HPDE6-E6E7 (cell line): Measurements from ENCODE around the gene MOCOS.

Source experiments
- DNase-seq: peaks from one replicate; pipeline ENCODE4 v3.0.0; 2011; ENCODE audit warnings: missing footprints; ENCODE audit errors: extremely low spot score

MOCOS gene

DNA sequence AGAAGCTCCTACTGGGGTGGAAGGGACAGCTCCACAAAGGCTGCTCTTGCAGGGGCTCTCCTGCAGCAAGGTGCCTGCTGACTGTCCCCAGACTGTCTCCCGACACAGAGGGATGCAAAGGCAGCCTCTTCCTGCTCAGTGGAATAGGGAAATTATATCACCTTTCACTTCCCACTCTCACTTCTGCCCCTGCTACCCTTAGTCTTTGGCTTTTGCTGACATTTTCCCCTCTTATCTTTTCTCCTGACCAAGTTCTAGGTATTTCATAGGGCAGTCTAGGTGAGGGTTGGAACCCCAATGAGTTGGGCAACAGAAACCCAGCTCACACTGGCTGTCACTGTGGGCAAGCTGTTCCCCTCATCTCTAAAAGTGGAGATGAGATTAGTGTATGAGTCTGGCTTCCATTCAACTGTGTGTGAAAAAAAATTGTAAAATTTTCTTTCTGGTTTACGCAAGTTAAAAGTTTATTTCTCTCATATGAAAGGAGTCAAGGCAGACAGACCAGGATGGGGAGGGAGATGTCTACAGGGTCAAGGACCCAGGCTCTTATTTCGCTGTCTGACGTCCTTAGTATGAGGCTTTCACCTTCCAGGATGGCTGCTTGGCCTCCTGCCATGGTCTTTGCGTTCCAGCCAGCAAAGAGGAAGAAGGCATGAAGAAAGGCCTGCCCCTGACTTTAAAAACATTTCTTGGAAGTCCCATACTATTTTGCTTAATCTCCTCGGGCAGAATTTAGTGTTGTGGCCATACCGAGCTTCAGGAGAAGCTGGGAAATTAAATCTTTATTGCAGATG lies 7.5 kb upstream of the MOCOS start:
- no peak for DNase-seq

DNA sequence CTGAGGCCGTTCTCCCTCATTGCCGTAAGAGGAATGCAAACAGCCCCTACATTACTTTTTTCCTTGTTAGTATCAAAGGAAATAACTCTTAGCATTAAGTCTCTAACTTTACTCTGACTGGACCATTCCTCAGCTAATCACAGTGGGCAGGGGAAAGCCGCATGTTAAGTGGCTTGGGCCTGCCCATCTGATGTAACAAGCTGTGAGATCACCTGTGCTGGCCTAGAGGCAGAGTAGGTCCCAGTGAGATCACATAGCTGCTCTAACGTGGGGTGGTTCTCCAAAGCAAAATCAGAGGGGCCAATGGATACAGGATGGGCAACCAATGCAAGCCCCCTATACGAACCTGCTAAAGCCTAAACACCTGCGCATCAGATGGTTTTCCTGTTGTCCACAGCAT lies 5.9 kb upstream of the MOCOS start:
- DNase-seq: no peak

DNA sequence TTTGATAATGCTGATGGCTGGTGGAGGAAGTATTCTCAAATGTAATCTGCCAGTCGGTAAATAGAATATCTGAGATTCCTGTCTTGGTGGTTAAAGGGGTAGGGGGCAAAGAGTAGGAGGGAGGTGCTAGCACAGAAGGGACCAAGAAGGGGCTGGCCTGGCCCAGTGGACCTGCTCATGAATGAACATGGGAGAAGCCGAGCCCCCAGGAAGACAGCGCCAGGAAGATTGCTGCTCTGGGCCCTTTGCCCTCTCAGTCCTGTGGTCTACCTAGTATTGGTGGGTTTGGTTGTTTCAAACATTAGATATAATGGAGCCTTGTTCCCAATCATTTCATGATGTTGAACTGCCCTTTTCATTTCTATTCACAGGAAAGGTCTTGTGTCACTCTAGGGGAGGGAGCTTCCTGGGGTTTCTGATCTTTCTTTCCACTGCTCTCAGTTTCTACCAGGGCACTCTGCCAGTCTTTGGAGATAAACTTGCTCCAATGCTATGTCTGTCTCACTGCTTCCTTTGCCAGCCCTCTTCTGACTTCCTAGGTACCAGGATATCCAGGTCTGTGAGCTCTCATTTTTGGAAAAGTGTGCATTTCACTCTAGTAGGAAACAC lies 5.3 kb upstream of the MOCOS start:
- no peak for DNase-seq

DNA sequence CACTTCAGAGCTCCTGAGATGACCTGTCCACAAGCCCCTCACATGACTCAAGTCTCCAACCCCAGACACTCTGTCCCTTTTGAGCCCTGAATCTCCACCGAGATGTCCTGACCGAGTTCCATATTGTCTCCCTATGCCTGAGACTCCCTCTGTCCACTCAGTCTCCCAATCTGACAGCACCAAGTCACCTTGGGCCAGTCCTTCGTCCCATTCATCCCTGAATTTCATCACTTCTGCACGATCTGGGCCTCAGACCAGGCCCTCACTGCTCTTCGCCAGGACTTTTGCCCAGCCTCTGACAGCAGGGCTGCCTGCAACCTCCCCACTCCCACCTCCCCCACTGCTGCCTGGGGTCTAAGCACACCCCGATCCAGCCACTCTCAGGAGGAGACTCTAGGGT lies 4.3 kb upstream of the MOCOS start:
- no peak for DNase-seq

DNA sequence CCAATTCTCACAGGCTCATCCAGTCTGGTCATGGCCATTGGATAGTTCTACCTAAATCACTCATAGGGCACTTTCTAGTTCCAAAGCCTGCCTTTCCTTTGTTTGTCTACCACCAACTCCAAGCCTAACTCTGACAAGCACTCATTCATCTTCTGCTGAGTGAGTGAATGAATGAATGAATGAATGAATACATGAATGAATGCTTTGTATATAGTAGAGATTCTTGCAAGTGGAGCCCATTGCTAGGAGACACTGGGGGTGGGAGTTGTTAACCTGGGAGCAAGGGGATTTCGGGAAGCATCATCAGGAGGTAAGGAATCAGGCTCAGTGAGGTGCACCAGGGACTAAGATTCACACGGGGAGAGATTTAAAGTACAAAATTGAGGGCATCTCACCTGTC lies 3.3 kb upstream of the MOCOS start:
- DNase-seq: no peak

DNA sequence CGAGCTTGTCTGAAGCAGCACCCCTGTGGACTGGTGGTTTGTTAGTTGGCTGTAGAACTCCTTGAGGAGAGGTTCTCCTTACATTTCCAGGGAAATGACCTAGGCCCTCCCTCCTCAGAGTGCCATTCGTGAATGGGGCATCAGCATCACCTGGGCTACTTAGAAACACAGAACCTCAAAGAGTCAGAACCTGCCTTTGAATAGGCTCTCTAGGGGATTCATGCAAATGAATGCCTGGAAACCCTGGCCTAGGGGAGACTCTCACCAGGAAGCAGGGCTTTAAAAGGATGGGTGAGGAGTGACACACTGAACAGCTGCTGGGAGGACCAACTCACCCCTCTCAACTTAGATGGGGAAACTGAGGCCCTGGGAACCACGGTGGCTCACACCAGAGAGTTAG lies 2.1 kb upstream of the MOCOS start:
- no peak for DNase-seq

DNA sequence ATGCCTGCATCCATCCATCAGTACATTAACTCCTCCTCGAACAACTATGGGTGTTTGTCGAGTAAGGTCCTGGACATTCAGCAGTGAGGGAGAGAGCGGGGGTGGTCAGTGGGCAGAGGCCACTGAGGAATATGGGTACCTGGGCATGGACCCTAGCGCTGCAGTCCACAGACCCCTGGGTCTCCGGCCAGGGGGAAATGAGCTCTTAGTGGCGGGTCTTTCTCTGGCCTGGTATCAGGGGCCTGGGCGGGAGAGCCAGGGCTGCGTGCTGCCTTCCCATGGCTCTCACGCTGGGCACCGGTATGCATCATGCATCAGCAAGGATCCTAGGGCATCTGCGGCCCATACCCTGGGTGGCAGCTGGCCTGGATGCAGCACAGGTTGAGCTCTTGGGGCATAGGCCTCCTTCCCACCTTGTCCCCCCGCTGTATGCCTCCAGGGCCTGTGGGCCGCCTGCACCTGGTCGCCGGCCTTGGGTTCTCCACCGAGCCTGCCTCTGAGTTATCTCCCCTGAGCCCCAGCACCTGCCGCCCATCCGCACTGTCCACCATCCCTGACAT lies 1.3 kb upstream of the MOCOS start:
- DNase-seq: no peak

DNA sequence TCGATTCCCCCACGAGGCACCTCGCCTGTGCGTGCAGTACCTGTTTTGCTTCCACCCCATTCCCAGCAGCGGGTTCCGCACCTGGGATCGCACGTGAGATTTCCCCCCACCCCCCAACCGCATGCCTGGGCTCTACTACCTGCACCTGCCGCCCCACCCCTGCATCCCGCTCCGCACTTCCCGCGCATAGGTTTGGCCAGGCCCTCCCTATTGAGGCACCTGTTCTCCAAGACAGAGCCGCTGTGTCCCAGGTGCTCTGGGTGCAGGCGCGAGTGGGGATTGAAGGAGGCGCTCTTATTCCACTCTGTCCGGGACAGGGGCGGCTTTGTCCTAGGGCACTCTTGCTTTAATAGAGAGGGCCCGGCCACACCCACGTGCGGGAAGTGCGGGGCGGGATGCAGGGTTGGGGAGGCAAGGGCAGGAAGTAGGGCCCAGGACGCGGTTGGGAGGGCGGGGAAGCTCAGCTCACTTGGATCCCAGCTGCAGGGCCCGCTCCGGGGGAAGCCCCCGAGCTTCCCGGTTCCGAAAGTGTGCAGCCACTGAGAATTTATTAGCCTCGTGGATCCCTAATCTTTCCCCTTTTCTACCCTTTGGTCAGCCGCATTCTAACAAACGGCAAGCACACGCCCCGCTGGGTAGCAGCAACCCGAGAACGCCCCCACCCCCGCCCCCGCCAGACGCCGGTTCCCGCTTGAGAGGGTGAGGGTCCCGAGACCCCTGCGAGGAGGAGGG lies 670 bp upstream of the MOCOS start:
- no peak for DNase-seq

DNA sequence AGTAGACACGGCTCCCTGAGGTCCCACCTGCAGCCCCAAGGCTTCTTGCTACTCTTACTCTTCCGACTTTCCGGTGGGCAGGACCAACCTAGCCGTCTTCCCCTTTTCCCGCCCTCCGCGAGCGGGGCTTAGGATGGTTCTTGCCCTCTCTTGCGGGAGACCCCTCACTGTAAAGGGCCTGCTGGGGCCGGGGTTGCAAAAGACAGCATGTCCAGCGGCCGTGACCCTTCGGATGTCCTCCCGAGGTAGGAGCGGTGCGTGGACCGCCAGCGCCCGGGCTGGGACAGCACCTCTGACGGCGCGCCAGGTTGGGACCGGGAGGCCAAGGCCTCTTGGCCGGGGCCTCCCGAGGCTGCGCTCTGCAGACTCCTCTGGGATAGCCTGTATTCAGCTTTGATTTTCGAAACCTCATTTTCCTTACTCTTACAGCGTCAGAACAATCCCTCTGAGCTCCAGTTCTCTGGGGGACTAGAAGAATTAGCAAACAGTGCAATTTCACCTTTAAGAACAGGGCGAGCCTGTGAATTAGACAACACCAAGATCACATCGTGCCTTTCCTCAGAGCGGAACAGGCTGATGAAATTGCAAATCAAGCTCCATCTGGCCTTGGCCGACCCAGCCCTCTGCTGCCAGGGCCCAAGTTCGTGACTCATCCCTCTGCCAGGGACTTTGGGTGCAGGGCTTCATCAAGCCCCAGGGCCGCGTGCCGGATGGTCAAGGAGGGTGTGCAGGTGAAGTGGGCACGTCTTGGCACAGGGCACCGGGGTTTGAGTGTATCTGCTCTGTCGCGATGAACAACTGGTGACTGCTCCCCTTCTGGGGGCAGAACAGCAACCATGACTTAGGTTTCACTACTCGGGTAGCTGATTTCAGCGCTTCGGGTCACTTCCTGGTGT lies 777 bp downstream of the MOCOS start:
- DNase-seq: peak; percentile 67

DNA sequence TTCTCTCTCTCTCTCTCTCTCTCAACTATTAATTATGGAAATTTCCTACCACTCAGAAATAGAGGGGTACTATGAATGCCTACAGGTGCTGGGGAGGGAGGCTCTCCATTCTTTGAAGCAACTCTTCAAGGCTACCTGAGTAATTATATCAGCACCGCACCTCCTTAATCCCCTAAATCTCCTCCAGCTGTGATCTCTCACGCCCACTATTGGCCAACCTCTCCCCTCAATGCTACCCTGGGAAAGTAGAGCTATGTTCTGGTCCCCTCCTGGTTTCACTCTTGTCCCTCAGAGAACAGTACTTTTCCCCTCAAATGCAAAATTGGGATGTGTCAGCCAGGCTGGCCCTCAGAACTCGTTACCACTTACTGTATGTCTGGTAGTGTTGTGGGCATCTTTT lies 1.6 kb downstream of the MOCOS start:
- no peak for DNase-seq

DNA sequence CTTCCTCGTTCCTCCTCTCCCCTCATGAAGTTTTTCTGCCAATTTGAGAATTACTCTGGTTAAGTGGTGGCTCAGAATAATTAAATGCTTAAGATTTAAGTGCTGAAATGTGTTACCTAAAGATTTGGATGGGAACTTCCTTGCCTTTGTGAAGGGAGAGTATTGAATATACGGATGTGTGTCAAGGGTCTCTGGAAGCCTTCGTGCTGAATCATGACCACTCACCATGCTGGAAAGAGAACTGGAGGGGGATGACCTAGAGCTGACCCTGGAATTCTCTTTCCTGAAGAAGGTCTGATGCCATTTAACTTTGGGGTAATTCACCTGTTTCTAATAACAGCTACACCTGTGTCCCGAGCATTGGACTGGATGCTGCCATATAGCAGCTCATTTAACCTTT lies 2.2 kb downstream of the MOCOS start:
- DNase-seq: no peak

DNA sequence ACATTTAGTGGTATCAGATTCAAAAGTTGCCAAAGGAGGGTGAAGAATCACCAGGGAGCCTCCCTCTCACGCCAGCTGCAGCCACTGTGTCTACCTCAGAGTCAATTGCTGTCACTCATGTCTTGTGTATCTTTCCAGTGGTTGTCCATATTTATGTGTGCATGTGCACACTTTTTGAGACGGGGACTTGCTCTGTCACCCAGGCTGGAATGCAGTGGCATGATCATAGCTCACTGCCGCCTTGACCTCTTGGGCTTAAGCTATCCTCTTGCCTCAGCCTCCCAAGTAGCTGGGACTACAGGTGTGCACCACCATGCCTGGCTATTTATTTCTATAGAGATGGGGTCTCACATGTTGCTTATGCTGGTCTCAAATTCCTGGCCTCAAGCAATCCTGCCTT lies 4.0 kb downstream of the MOCOS start:
- DNase-seq: no peak

DNA sequence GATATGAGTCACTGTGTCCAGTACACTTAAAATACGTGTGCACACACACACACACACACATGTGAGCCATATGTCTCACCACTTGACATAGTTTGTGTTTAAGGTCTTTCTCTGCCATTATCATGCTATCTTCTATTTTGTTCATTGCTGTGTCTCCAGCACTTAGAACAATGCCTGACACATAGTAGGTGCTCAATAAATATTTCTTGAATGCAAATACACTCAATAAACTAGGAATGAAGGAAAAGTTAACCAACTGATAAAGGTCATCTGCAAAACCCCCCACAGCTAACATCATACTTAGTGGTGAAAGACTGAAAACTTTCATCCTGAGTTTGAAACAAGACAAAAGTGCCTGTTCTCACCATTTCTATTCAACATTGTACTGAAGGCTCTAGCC lies 4.4 kb downstream of the MOCOS start:
- DNase-seq: no peak

DNA sequence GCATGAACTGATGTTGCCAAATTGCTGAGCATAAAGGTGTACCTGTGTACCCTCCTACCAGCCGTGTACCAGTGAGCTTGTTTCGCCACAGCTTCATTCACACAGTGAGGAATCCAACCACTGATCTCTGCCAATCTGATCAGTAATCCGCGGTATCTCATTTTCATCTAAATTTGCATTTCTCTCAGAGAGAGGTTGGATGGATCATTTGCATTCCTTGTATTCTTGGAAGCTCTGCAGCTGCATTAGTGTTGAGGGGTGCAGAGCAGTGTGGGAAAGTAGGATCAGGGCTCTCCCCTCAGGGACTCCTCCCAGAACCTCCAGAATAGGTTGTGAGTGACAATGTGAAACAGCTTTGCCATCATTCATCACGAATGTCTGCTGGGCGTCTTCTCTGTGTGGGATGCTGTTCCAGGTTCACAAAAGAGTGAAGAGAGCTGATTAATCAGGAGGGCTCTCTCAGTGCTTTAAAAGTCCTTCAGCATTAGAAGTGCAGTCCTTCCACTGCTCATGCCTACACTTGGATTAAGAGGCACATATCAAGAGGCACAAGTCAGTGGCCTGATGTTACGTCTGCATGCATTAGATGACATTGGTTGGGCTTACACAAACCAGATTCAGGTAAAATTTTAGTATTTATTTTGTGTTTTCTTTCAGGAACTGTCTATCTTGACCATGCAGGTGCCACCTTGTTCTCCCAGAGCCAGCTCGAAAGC lies 7.5 kb downstream of the MOCOS start:
- no peak for DNase-seq

DNA sequence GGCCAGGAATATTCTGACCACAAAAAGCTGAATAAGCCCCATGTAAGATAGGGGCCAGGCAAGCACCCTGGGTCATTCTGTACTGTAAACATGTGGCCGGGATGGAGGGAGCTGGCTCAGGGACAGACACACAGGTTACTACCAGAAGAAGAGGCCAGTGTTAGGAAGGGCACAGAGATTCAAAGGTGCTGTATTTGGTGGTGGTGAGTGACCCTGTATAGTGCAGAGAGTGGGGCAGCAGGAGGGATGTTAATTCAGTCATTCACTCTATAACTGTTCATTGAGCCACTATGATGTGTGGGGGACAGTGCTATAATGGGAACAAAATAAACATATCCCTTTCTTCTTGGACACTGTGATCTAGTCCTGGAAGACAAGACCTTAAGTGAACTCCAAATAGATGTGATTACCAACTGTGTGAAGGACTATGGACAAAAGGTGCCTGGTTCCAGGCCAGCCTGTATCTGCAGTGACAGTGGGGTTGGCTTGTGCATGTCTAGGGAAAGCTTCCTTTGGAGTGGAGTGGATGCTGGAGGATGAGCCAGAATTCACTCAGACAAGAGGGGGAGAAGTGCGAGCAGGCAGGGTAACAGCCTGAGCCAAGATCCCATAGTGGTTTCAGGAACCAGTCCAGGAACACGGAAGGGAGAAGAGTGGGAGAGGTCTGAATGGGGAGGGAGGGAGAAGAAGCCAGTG lies 8.3 kb downstream of the MOCOS start:
- no peak for DNase-seq

DNA sequence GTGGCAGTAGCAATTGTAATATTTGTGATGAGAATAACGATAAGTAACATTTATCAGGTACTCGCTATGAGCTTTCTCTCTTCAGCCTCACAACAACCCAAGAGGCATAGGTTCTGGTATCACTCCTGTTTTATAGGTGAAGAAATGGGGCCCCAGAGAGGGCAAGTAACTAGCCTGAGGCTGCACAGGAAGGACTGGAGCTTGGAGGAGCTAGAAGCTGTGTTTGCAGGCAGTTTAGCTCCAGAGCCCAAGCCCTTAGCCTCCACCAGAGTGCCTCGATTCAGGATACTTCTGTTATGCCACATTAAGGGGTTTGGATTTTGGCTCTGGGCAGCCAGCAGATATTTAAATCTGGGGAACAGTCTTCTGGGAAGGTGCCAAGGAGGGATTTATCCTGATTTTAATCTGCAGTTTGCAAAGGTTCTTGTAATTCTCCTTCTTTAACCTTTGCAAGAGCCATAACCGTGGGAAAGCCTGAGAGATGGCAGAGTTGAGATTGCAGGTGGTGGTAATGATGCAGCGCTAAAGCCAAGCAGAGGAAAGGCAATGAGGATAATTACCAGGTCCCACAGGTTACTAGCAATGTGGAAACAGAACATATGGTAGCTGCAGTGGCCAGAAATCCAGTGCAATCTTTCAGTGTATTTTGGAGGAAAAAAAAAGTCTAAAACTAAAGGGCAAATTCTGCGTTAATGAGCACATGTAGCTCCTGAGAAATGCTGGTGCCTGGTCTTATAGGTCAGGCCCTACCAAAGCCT lies 9.1 kb downstream of the MOCOS start:
- DNase-seq: no peak

DNA sequence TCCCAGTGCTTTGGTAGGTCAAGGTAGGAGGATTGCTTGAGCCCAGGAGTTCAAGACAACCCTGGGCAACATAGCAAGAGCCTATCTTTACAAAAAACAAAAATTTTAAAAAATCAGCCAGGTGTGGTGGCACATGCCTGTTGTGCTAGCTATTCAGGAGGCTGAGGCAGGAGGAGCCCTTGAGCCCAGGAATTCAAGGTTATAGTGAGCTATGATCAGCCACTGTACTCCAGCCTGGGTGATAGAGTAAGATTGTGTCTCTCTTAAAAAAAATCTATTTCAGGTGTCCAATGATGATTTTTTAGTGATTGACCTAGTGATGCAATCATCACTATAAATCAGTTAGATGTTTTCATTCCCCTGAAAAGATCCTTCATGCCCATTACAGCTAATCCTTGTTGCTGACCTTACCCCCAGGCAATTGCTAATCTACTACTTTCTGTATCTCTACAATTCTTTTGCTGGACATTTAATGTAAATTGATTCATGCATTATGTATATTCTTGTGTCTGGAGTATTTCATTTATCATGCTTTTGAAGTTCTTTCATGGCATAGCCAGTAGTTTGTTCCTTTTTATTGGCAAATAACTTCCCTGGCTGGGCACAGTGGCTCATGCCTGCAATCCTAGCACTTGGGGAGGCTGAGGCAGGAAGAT lies 10.3 kb downstream of the MOCOS start:
- DNase-seq: no peak

DNA sequence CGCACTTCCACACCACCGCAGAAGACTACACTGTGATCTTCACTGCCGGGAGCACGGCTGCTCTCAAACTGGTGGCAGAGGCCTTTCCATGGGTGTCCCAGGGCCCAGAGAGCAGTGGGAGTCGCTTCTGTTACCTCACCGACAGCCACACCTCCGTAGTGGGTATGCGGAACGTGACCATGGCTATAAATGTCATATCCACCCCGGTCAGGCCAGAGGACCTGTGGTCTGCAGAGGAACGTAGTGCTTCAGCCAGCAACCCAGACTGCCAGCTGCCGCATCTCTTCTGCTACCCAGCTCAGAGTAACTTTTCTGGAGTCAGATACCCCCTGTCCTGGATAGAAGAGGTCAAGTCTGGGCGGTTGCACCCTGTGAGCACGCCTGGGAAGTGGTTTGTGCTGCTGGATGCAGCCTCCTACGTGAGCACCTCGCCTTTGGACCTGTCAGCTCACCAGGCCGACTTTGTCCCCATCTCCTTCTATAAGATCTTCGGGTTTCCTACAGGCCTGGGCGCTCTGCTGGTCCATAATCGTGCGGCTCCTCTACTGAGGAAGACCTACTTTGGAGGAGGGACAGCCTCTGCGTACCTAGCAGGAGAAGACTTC lies 12.5 kb downstream of the MOCOS start:
- DNase-seq: no peak

DNA sequence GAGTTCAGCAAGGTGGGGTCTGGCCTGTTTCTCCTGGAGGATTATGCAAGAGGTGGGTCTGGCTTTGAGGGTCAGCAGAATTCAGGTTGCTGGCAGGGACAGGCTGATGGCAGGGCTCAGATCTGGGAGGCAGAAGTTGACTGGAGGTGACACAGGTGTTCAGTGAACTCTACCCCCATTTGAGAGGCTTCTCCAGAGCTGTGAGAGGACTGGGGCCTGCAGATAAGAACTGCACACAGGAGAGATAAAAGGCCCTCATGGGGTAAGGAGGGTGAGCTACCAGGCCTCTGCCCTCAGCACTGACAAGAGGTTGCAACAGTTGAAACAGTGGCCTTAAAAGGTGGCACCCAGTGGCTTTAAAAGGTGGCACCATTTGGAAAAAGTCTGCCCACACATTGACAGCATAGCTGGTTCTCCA lies 13.1 kb downstream of the MOCOS start:
- DNase-seq: no peak
